ENCODE data around the gene ANKRD16. TPM values are rescaled to one million over a fixed set of nuclear protein-coding genes. Genes with fewer than 3 reads are reported as not detected.

ANKRD16 gene
- 5.9 and 6.5 TPM in 2 replicates for total RNA-seq

DNA sequence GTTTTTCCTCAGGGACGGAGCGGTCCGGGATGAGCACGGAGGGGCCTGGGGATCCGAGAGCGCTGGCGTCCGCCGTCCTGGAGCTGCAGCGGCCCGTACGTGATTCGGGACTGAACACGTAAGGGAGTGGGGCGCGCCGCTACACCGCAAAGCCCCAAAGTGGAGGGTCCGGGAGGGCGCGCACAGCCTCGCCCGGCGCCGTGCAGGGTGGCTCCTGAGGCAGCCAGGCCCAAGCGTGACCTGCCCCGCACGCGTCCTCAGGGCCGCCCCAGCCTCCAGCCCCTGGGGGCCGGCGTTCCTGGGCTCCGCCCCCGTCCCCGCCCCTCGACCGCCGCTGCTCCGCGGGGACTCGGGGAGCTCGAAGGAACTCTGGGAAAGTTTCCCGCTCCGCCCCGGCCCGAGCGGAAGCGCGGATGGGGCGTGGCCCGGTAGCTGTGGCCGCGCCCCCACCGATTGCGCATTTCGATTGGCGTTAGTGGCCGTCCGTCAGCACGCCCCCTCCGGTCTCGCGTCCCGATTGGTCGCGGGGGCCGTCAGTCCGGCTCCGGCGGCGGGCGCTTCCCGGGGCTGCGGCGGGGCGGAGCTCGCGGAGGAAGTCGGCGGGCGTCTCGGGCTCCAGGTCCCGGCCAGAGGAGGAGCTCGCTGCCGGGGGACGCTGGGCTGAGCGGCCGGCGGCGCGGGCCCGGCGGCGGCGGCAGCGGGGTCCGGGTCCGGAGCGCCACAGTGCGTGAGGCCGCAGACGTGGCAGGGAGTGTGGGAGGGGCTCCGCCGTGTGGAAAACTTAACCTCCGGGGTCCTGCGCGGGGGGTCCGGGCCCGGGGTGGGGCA is at the start of gene ANKRD16, which contains the start of gene FBH1:
ANKRD16 (minus strand) TSS at position 270 of the 828 bp plus-strand sequence. CDS start 539 bp downstream, outside the sequence.
FBH1 (plus strand) TSS at position 620 of the 828 bp plus-strand sequence; CDS start at position 723, 103 bp downstream.

DNA sequence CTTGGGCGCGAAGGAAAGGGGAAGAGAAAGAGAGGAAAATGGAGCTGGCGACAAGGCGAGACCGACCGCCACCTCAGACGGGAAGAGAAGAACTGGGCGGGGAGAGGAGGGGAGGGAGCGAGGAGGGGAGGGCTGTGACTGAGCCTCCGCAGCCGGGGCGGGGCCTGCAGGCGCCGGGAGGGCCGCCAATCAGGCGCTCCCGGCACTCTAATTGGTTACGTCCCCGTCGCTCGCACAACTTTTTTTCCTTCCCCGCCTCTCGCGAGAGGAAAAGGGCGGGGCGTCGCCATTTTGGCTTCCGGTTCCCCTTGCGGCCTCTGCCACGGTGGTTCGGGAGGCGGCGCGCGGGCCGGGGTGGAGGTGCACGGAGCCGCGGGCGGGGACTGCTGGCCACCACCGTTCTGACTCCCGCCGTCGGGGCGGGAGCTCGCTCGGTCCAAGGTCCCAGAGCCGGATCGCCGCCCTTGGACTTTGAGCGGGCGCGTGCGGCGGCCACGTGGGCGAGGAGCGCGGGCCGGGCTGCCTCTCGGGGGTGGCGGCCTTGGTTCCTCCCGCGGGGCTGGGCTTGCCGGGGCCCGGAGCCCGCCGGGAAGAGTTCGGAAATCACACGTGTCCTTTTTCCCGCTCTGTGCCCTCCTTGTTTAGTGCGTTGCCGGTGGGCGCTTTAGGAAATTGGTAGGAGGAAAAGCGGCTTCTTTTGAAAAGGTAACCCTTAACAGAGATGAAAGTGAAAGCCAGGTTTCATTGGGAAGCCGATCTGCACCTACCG is 76.2 kb downstream of the ANKRD16 start, which contains the start of gene GDI2:
GDI2 (minus strand) TSS at position 94 of the 769 bp plus-strand sequence. CDS start 176 bp downstream, outside the sequence.

Other genes with a start within 250 kb of the ANKRD16 start
- 6.5 and 7.9 TPM in 2 replicates for gene ASB13, start 223.3 kb downstream of the ANKRD16 start, total RNA-seq
- 53.0 and 75.8 TPM in 2 replicates for gene TASOR2, start 205.1 kb downstream of the ANKRD16 start, total RNA-seq
- gene GDI2, start 76.5 kb downstream of the ANKRD16 start, total RNA-seq, result 442 and 624 TPM in 2 replicates
- gene FBH1, start 350 bp upstream of the ANKRD16 start, total RNA-seq, result 69.7 and 76.6 TPM in 2 replicates
- not detected in 2 replicates for gene IL15RA, start 87.7 kb upstream of the ANKRD16 start, total RNA-seq
- gene IL2RA, start 172.5 kb upstream of the ANKRD16 start, total RNA-seq, result 0.39 TPM in 1 of 2 replicates, not detected in the other
- gene RBM17, start 199.1 kb upstream of the ANKRD16 start, total RNA-seq, result 27.7 and 52.6 TPM in 2 replicates